NCI-H510A treated with DMSO at 0.1 percent for 48 hours (cell line): ENCODE results near the gene AP4S1.
"Not testable (repeated sequence)": the region's sequence is repeated elsewhere in the genome, so short reads cannot be mapped to it uniquely, and the experiment has no call there.

Source experiments
- DNase-seq: peaks from one replicate; lab custom pipeline; 2025; lab: John Stamatoyannopoulos, UW

AP4S1 gene

GRCh38 chr14:31086466-31086865 lies 61.0 kb downstream of the AP4S1 start:
- not testable (repeated sequence) for DNase-seq

- peak; percentile 39 for DNase-seq
These were observed 65.7 kb downstream of the AP4S1 start for GRCh38 chr14:31090883-31091764.

- DNase-seq = no peak
These were observed 66.8 kb downstream of the AP4S1 start for GRCh38 chr14:31092160-31092708.

- DNase-seq = not testable (repeated sequence)
These were observed 68.7 kb downstream of the AP4S1 start for GRCh38 chr14:31093884-31094839.

- not testable (repeated sequence) for DNase-seq
These were observed 70.4 kb downstream of the AP4S1 start for GRCh38 chr14:31095817-31096216.

- DNase-seq = no peak
These were observed 70.8 kb downstream of the AP4S1 start for GRCh38 chr14:31096255-31096654.

GRCh38 chr14:31097081-31097480 lies 71.6 kb downstream of the AP4S1 start:
- DNase-seq = no peak

- no peak for DNase-seq
These were observed 81.3 kb downstream of the AP4S1 start for GRCh38 chr14:31106768-31107167.

GRCh38 chr14:31109257-31109656 lies 83.8 kb downstream of the AP4S1 start:
- DNase-seq = no peak

GRCh38 chr14:31110872-31111271 lies 85.4 kb downstream of the AP4S1 start:
- DNase-seq = no peak

- no peak for DNase-seq
These were observed 88.3 kb downstream of the AP4S1 start for GRCh38 chr14:31113794-31114193.

- no peak for DNase-seq
These were observed 93.4 kb downstream of the AP4S1 start for GRCh38 chr14:31118892-31119291.

- DNase-seq = no peak
These were observed 96.7 kb downstream of the AP4S1 start for GRCh38 chr14:31122098-31122611.

- no peak for DNase-seq
These were observed 97.5 kb downstream of the AP4S1 start for GRCh38 chr14:31122921-31123320.

- no peak for DNase-seq
These were observed 98.7 kb downstream of the AP4S1 start for GRCh38 chr14:31124197-31124596.

- DNase-seq = no peak
These were observed 99.8 kb downstream of the AP4S1 start for GRCh38 chr14:31125231-31125630.

GRCh38 chr14:31126680-31127079 lies 101.2 kb downstream of the AP4S1 start:
- DNase-seq = no peak

- DNase-seq = no peak
These were observed 102.2 kb downstream of the AP4S1 start for GRCh38 chr14:31127690-31128089.

GRCh38 chr14:31128601-31129526 lies 103.4 kb downstream of the AP4S1 start:
- DNase-seq = no peak

- DNase-seq = no peak
These were observed 107.7 kb downstream of the AP4S1 start for GRCh38 chr14:31133133-31133532.
